Smooth muscle cell (in vitro differentiated cells): Measurements from ENCODE around the gene CRB2. TPM values are rescaled to one million over a fixed set of nuclear protein-coding genes. Genes with fewer than 3 reads are reported as not detected.

Source experiments
- DNase-seq: peaks from one replicate; lab custom pipeline; 2025; ENCODE audit not compliant: unreplicated experiment; lab: John Stamatoyannopoulos, UW
- H2AFZ ChIP-seq: fragments of 200-600 bp; sonication (generic); 2 replicates; pipeline ENCODE4 v1.6.0; 2016; ENCODE audit warnings: antibody characterized with exemption, low read depth, mild to moderate bottlenecking
- H3F3A ChIP-seq: fragments of 200-600 bp; sonication (generic); 2 replicates; pipeline ENCODE4 v1.6.0; 2017; ENCODE audit warnings: antibody characterized with exemption, low read depth
- H3K27ac ChIP-seq: fragments of 200-600 bp; sonication (generic); 2 replicates; pipeline ENCODE4 v1.5.1; 2016; ENCODE audit warnings: low read depth, mild to moderate bottlenecking
- H3K27me3 ChIP-seq: fragments of 200-600 bp; sonication (generic); 2 replicates; pipeline ENCODE4 v1.6.1; 2016; ENCODE audit warnings: low read depth, mild to moderate bottlenecking
- H3K36me3 ChIP-seq: fragments of 200-600 bp; sonication (generic); 2 replicates; pipeline ENCODE4 v1.5.1; 2016; ENCODE audit warnings: low read depth
- H3K4me1 ChIP-seq: fragments of 200-600 bp; sonication (generic); 2 replicates; pipeline ENCODE4 v1.5.1; 2016; ENCODE audit warnings: low read depth
- H3K4me2 ChIP-seq: fragments of 200-600 bp; sonication (generic); 2 replicates; pipeline ENCODE4 v1.6.0; 2016; ENCODE audit warnings: mild to moderate bottlenecking
- H3K4me3 ChIP-seq: fragments of 200-600 bp; sonication (generic); 2 replicates; pipeline ENCODE4 v1.5.1; 2016; ENCODE audit warnings: mild to moderate bottlenecking
- H3K79me2 ChIP-seq: fragments of 200-600 bp; sonication (generic); 2 replicates; pipeline ENCODE4 v1.6.0; 2016; ENCODE audit warnings: low read depth, mild to moderate bottlenecking
- H3K9ac ChIP-seq: fragments of 200-600 bp; sonication (generic); 2 replicates; pipeline ENCODE4 v1.6.0; 2016; ENCODE audit warnings: low read depth
- H3K9me3 ChIP-seq: fragments of 200-600 bp; sonication (generic); replicated peaks from 2 replicates; pipeline ENCODE4 v1.5.1; 2016; ENCODE audit warnings: low read depth
- H4K20me1 ChIP-seq: fragments of 200-600 bp; sonication (generic); 2 replicates; pipeline ENCODE4 v1.6.0; 2016; ENCODE audit warnings: low read depth
- WGBS: methylation state at CpG from one replicate; pipeline ENCODE4 v1.1.7; 2016; ENCODE audit warnings: low lambda C conversion rate; 5-methylcytosine and 5-hydroxymethylcytosine counted together
- polyA plus RNA-seq: library from polyadenylated mRNA; unstranded; fragments of >200 nt; fragmentation: Nextera tagmentation; extraction: Ambion mirVana; gene quantifications from 2 replicates; pipeline ENCODE4 v1.2.1, GENCODE V29; 2016
- total RNA-seq: library from RNA; depleted of rRNA; stranded (reverse); fragments of >200 nt; gene quantifications from 2 replicates; pipeline ENCODE4 v1.2.3, GENCODE V29; 2014
- TF ChIP-seq, protein P1 (sequence below): fragments of 200-600 bp; sonication (generic); IDR thresholded peaks from 2 replicates; pipeline ENCODE4 v1.5.1; 2017; ENCODE audit warnings: borderline replicate concordance, mild to moderate bottlenecking, antibody characterized with exemption; ENCODE audit not compliant: insufficient read depth, poor library complexity, severe bottlenecking

The CRB2 gene
- total and polyA plus RNA-seq, 2 experiments from 2014 or later, result 1.7 to 3.1 TPM

DNA sequence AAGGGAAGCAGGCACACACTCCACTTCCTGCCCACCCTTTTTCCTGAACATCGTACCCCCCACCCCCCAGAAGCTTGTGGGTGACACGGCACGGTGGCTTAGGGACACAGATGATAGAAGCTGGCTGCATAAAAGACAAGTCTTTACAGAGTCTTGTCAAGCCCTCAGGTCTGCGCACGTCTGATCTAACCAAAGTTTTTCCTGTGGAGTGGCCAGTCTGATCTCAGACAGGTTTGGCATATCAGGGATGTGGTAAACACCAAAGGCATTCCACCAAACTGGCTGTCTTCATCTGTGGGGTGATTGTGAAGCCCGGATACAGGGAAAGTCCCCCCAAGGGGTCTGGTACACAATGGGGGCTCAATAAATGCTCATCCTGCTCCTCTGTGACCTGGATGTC, 50.0 kb downstream of the CRB2 start:
- H3K79me2 ChIP-seq, result no peaks in the 10 kb centered on the region
- H4K20me1 ChIP-seq, result no peaks in the 10 kb centered on the region
- no peaks in the 10 kb centered on the region for H3K9me3 ChIP-seq
- DNase-seq, result no peak
- no peaks in the 10 kb centered on the region for H3F3A ChIP-seq
- H3K9ac ChIP-seq, result no peak overlapping the region
- peaks cover 21% of the 10 kb centered on the region for H3K4me1 ChIP-seq
- H3K4me2 ChIP-seq, result no peak overlapping the region
- no peak overlapping the region for H2AFZ ChIP-seq
- H3K36me3 ChIP-seq, result no peaks in the 10 kb centered on the region
- 88% methylated on average over 6 of the region's 6 CpGs for WGBS
- H3K27me3 ChIP-seq, result no peaks in the 10 kb centered on the region
- no peak overlapping the region for H3K4me3 ChIP-seq
- H3K27ac ChIP-seq, result no peak overlapping the region
- TF ChIP-seq, protein P1, sequence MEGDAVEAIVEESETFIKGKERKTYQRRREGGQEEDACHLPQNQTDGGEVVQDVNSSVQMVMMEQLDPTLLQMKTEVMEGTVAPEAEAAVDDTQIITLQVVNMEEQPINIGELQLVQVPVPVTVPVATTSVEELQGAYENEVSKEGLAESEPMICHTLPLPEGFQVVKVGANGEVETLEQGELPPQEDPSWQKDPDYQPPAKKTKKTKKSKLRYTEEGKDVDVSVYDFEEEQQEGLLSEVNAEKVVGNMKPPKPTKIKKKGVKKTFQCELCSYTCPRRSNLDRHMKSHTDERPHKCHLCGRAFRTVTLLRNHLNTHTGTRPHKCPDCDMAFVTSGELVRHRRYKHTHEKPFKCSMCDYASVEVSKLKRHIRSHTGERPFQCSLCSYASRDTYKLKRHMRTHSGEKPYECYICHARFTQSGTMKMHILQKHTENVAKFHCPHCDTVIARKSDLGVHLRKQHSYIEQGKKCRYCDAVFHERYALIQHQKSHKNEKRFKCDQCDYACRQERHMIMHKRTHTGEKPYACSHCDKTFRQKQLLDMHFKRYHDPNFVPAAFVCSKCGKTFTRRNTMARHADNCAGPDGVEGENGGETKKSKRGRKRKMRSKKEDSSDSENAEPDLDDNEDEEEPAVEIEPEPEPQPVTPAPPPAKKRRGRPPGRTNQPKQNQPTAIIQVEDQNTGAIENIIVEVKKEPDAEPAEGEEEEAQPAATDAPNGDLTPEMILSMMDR, result no peak

DNA sequence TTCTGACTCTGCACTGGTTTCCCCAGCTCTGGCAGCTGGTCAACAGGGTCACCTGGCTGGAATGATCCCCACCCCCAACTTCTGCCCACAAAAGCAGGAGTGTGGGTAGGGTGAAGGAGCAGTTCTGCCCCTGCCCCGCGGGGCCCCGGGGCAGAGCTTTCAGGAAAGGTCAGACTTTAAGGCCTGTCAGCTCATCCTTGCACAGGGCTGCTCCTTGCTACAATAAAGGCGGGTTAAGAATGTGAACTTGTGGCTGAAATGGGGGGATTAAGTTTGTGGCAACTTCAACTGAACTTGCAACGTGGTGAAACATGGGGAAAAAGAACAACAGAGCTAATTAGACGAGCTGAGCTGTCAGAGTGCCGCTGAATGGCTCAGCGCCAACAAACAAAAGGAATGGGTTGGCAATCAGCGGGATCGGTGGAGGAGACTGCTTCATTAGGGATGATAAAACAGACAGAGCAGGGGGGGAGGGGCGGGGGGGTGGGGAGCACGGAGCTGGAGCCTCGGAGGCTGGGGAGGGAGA, 50.8 kb downstream of the CRB2 start:
- H2AFZ ChIP-seq, result no peak overlapping the region
- H3K4me3 ChIP-seq, result no peak overlapping the region
- no peak overlapping the region for H3K27ac ChIP-seq
- no peaks in the 10 kb centered on the region for H4K20me1 ChIP-seq
- no peak for DNase-seq
- H3K4me1 ChIP-seq, result peaks cover 21% of the 10 kb centered on the region
- no peak overlapping the region for H3K9ac ChIP-seq
- no peaks in the 10 kb centered on the region for H3K79me2 ChIP-seq
- TF ChIP-seq, protein P1, result no peak
- no peaks in the 10 kb centered on the region for H3K27me3 ChIP-seq
- H3K4me2 ChIP-seq, result peak overlapping the region; percentile 20
- no peaks in the 10 kb centered on the region for H3K36me3 ChIP-seq
- H3K9me3 ChIP-seq, result no peaks in the 10 kb centered on the region
- no peaks in the 10 kb centered on the region for H3F3A ChIP-seq
- 40% methylated on average over 12 of the region's 13 CpGs for WGBS

DNA sequence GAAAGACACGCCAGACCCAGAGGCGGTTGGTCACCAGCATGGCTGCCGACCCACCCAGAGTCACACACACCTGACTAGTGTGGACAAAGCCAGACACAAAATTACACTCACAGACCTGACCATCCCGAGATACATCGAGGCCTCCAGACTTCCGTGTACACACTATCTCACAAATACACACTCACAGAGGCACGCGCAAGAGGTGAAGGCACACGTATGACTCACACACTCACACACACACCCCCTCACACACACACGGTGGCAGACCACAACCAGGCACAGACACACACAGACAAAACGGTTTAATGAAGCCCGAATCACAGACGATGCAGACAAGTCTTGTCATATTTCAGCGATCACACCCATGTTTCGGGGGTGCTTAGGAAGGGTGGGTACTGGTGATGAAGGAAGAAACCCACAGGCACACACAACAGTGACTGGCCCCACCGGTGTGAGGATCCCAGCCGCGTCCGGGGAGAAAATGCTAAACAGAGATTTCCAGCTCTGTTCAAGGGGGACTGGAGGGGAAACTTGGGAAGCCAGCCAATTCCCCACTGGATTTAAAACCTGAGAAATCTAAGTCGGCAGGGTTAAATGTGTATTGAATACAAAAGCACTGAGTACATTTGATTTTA, 51.3 kb downstream of the CRB2 start:
- Histone ChIP-seq H3F3A (no peaks in the 10 kb centered on the region), H3K4me1 (peaks cover 21% of the 10 kb centered on the region), H3K4me2 (no peak overlapping the region), H3K9me3 (no peaks in the 10 kb centered on the region), H3K36me3 (no peaks in the 10 kb centered on the region), H3K27ac (no peak overlapping the region), H3K79me2 (no peaks in the 10 kb centered on the region), H4K20me1 (no peaks in the 10 kb centered on the region), H2AFZ (no peak overlapping the region), H3K27me3 (no peaks in the 10 kb centered on the region), H3K9ac (no peak overlapping the region), H3K4me3 (no peak overlapping the region)
- TF ChIP-seq, protein P1, result no peak
- DNase-seq, result no peak
- WGBS, result 68% methylated on average over 17 of the region's 20 CpGs
